RWPE1 (cell line): ENCODE measurements around the gene FGF8.

Source experiments
- CTCF ChIA-PET: fragments of 350-600 bp; sonication (Branson Sonifier 250); formaldehyde crosslinking; extraction: SDS; loops from one replicate; lab custom pipeline; 2021; lab: Yijun Ruan, JAX
- POLR2A ChIA-PET: fragments of 400-600 bp; formaldehyde crosslinking; extraction: SDS; loops from one replicate; lab custom pipeline; 2020; ENCODE audit warnings: antibody characterized with exemption; ENCODE audit not compliant: low non-redundant PET; lab: Yijun Ruan, JAX
- DNase-seq: peaks from one replicate; pipeline ENCODE4 v3.0.0; 2012; ENCODE audit warnings: low spot score
- H3K27ac ChIP-seq: fragments of 450-650 bp; 2 replicates; pipeline ENCODE4 v1.5.1; 2017
- TF ChIP-seq, protein P1 (sequence below): fragments of 450-650 bp; conservative IDR thresholded peaks from 2 replicates; pipeline ENCODE4 v1.5.1; 2017; ENCODE audit warnings: low read depth, mild to moderate bottlenecking

Gene FGF8

GRCh38 chr10:101816913-101817336 is 41.0 kb upstream of the FGF8 start:
- ChIA-PET POLR2A (no interaction called here), CTCF (interaction anchor here (0.7 to 1.0 kb wide), 2 partner anchors 18 to 111 kb away, joined by 3 to 4 read pairs; no protein-coding TSS in a partner anchor)
- no peak for DNase-seq
- H3K27ac ChIP-seq = peak overlapping the region; percentile 95; the same call in 1 of the 2 replicates
- TF ChIP-seq, protein P1, sequence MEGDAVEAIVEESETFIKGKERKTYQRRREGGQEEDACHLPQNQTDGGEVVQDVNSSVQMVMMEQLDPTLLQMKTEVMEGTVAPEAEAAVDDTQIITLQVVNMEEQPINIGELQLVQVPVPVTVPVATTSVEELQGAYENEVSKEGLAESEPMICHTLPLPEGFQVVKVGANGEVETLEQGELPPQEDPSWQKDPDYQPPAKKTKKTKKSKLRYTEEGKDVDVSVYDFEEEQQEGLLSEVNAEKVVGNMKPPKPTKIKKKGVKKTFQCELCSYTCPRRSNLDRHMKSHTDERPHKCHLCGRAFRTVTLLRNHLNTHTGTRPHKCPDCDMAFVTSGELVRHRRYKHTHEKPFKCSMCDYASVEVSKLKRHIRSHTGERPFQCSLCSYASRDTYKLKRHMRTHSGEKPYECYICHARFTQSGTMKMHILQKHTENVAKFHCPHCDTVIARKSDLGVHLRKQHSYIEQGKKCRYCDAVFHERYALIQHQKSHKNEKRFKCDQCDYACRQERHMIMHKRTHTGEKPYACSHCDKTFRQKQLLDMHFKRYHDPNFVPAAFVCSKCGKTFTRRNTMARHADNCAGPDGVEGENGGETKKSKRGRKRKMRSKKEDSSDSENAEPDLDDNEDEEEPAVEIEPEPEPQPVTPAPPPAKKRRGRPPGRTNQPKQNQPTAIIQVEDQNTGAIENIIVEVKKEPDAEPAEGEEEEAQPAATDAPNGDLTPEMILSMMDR = no peak

- no peak for DNase-seq
- CTCF ChIA-PET = interaction anchor here (0.5 to 1.0 kb wide), 3 partner anchors 19 to 58 kb away, joined by 4 to 5 read pairs (median 5); no protein-coding TSS in a partner anchor
- peak overlapping the region; percentile 49 for H3K27ac ChIP-seq
- POLR2A ChIA-PET = no interaction called here
- TF ChIP-seq, protein P1 = no peak
These were observed 40.5 kb upstream of the FGF8 start for GRCh38 chr10:101816376-101816775.

- CTCF ChIA-PET = interaction anchor here (0.5 to 2.7 kb wide), 2 partner anchors 26 to 254 kb away, joined by 3 to 8 read pairs; no protein-coding TSS in a partner anchor
- H3K27ac ChIP-seq = no peak overlapping the region
- TF ChIP-seq, protein P1 = no peak
- POLR2A ChIA-PET = no interaction called here
- no peak for DNase-seq
These were observed 38.7 kb upstream of the FGF8 start for GRCh38 chr10:101814466-101815071.

DNA sequence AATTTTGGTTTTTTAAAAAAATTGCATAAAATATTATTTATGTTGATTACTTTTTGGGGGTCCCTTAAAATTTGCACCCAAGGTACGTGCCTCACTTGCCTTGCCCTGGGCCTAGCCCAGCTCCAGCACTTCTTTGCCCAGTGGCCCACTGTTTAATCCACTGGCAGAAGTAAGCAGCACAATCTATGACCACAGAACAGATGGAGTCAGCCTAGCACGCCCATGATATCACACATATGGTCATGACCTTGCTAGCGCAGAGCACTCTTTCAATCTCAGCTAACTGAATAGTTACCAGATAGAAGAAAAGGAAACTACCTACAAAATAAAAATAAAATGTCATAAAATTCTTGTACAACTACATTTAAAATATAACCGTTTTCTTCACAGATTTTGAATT is 36.7 kb upstream of the FGF8 start:
- no peak for DNase-seq
- CTCF ChIA-PET = interaction anchor here (0.5 kb wide), 1 partner anchor 177 kb away, joined by 3 read pairs; no protein-coding TSS in a partner anchor
- H3K27ac ChIP-seq = no peak overlapping the region
- POLR2A ChIA-PET = no interaction called here
- TF ChIP-seq, protein P1 = no peak

DNA sequence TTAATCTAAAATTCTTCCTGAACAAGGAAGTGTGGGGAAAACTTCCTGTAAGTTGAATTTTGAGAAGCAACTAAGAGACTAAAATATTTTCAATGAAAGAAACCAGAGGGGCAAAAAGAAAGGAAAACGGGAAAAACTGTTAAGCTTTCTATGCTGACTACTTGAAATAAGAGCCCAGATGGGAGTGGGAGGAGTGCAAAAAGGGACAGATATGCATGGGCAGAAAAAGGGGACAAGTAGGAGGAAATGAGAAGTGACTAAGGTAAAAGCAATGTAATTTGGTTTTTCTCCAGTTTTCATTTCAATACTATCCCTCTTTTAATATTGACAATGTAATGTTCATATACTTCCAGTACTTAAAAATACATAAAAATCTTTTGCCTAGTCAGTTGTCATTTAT is 31.2 kb upstream of the FGF8 start:
- POLR2A ChIA-PET = no interaction called here
- no peak for DNase-seq
- no peak overlapping the region for H3K27ac ChIP-seq
- TF ChIP-seq, protein P1 = no peak
- CTCF ChIA-PET = no interaction called here

DNA sequence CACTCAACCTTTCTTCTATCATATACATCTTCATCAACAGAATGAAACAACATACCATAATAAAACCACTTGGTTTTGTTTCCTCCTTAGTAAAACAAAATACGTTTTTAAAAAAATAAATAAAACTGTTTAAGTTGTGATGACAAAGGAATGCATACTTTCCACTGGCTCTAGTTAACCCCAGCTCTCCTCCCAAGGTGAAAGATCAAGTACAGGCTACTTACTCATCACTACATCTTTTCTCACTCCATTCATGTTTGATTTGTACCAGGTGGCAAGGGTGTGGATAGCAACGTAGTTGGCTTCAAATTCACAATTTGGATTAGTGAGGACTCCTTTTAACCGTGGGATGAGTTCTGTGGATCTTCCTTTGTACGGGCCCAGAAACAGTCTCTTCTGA is 27.6 kb upstream of the FGF8 start:
- TF ChIP-seq, protein P1 = no peak
- POLR2A ChIA-PET = no interaction called here
- CTCF ChIA-PET = interaction anchor here (0.7 to 1.6 kb wide), 4 partner anchors 22 to 234 kb away, joined by 3 to 5 read pairs (median 4); no protein-coding TSS in a partner anchor
- H3K27ac ChIP-seq = no peak overlapping the region
- DNase-seq = no peak
